ENCODE results near the gene IFIT3. TPM values are rescaled to one million over a fixed set of nuclear protein-coding genes. Genes with fewer than 3 reads are reported as not detected.

Gene IFIT3
- total RNA-seq, 2 experiments from 2014 or later = 54.2 to 151 TPM

GRCh38 chr10:89382757-89383156, 55.0 kb downstream of the IFIT3 start:
- no peak overlapping the region for H3K4me3 Mint-ChIP-seq
- no peak overlapping the region for H3K27ac Mint-ChIP-seq
- DNase-seq (no peak), ATAC-seq (no peak)
- H3K36me3 Mint-ChIP-seq = no peaks in the 10 kb centered on the region
- H3K4me1 Mint-ChIP-seq = peaks cover 9% of the 10 kb centered on the region
- peaks cover 12% of the 10 kb centered on the region for H3K27me3 Mint-ChIP-seq
- H3K9me3 Mint-ChIP-seq (ENCODE audit: low read depth) = no peaks in the 10 kb centered on the region
- CTCF ChIA-PET = no interaction called here

GRCh38 chr10:89384474-89385340, 56.9 kb downstream of the IFIT3 start:
- CTCF ChIA-PET = interaction anchor here (1.4 kb wide), 1 partner anchor 16 kb away, joined by 4 read pairs; no protein-coding TSS in a partner anchor
- ATAC-seq (no peak), DNase-seq (no peak)
- H3K4me1 Mint-ChIP-seq = peaks cover 11% of the 10 kb centered on the region
- no peak overlapping the region for H3K4me3 Mint-ChIP-seq
- H3K36me3 Mint-ChIP-seq = no peaks in the 10 kb centered on the region
- H3K27ac Mint-ChIP-seq = no peak overlapping the region
- H3K9me3 Mint-ChIP-seq (ENCODE audit: low read depth) = no peaks in the 10 kb centered on the region
- peaks cover 12% of the 10 kb centered on the region for H3K27me3 Mint-ChIP-seq

GRCh38 chr10:89388806-89389205, 61.0 kb downstream of the IFIT3 start:
- Mint-ChIP-seq H3K36me3 (peaks cover 14% of the 10 kb centered on the region), H3K4me3 (no peak overlapping the region), H3K27me3 (peaks cover 4% of the 10 kb centered on the region), H3K27ac (no peak overlapping the region), H3K4me1 (peaks cover 20% of the 10 kb centered on the region), H3K9me3 (ENCODE audit: low read depth) (no peaks in the 10 kb centered on the region)
- no peak for DNase-seq
- no peak for ATAC-seq
- CTCF ChIA-PET = interaction anchor here (0.8 to 2.1 kb wide), 9 partner anchors 10 to 171 kb away, joined by 3 to 7 read pairs (median 4); partner anchors contain the start of genes IFIT1B, IFIT2 and IFIT5

GRCh38 chr10:89389254-89389653, 61.5 kb downstream of the IFIT3 start:
- H3K36me3 Mint-ChIP-seq = peaks cover 19% of the 10 kb centered on the region
- H3K27me3 Mint-ChIP-seq = peaks cover 4% of the 10 kb centered on the region
- H3K4me3 Mint-ChIP-seq = no peak overlapping the region
- CTCF ChIA-PET = interaction anchor here (0.8 to 2.1 kb wide), 9 partner anchors 10 to 172 kb away, joined by 3 to 7 read pairs (median 4); partner anchors contain the start of genes IFIT1B, IFIT2 and IFIT5
- ATAC-seq (no peak), DNase-seq (no peak)
- H3K27ac Mint-ChIP-seq = no peak overlapping the region
- no peaks in the 10 kb centered on the region for H3K9me3 Mint-ChIP-seq (ENCODE audit: low read depth)
- peaks cover 24% of the 10 kb centered on the region for H3K4me1 Mint-ChIP-seq

Other genes starting within 250 kb of the IFIT3 start
- not detected for gene CH25H, start 120.7 kb upstream of the IFIT3 start, total RNA-seq
- 10 to 100 TPM; 24.0 to 28.5 TPM for gene LIPA, start 76.2 kb upstream of the IFIT3 start, total RNA-seq
- gene IFIT2, start 26.0 kb upstream of the IFIT3 start, total RNA-seq = 10 to 100 TPM; 16.0 to 34.4 TPM
- gene IFIT1B, start 50.1 kb downstream of the IFIT3 start, total RNA-seq = under 1 TPM in 1 of 2 experiments, not detected in 1; 0.29 TPM
- gene IFIT1, start 64.6 kb downstream of the IFIT3 start, total RNA-seq = 100 to 1,000 TPM in 1 of 2 experiments, 10 to 100 TPM in 1; 45.8 to 107 TPM
- gene IFIT5, start 86.6 kb downstream of the IFIT3 start, total RNA-seq = 10 to 100 TPM; 30.2 to 40.3 TPM
- gene SLC16A12, start 207.6 kb downstream of the IFIT3 start, total RNA-seq = not detected

All from activated CD8-positive, alpha-beta memory T cell treated with anti-CD3 and anti-CD28 coated beads, Interleukin-2, amount 10 ng/mL, durations not matched to agents 7 days and 5 days (primary cell).